Neural progenitor cell (in vitro differentiated cells): ENCODE data around the gene INPP4A. TPM values are rescaled to one million over a fixed set of nuclear protein-coding genes. Genes with fewer than 3 reads are reported as not detected.
A peak's percentile ranks its signal among the peaks of the same experiment; 100 is the strongest.

Experiments
- DNase-seq: peaks from one replicate; pipeline ENCODE4 v3.0.0-alpha.2; 2016; ENCODE audit warnings: low spot score
- H2AFZ ChIP-seq: fragments of 200-600 bp; sonication (generic); replicated peaks from 2 replicates; pipeline ENCODE4 v1.6.1; 2016; ENCODE audit warnings: antibody characterized with exemption
- H3F3A ChIP-seq: fragments of 200-600 bp; sonication (generic); 2 replicates; pipeline ENCODE4 v1.6.1; 2016; ENCODE audit warnings: antibody characterized with exemption, low read depth
- H3K27ac ChIP-seq: fragments of 200-600 bp; sonication (generic); 2 replicates; pipeline ENCODE4 v1.5.1; 2016; ENCODE audit warnings: mild to moderate bottlenecking
- H3K27me3 ChIP-seq: fragments of 200-600 bp; sonication (generic); 2 replicates; pipeline ENCODE4 v1.6.1; 2016; ENCODE audit warnings: mild to moderate bottlenecking, moderate library complexity
- H3K36me3 ChIP-seq: fragments of 200-600 bp; sonication (generic); 2 replicates; pipeline ENCODE4 v1.5.1; 2016
- H3K4me1 ChIP-seq: fragments of 200-600 bp; sonication (generic); 2 replicates; pipeline ENCODE4 v1.6.1; 2016; ENCODE audit warnings: mixed run types
- H3K4me2 ChIP-seq: fragments of 200-600 bp; sonication (generic); 2 replicates; pipeline ENCODE4 v1.6.1; 2016
- H3K4me3 ChIP-seq: fragments of 200-600 bp; sonication (generic); 2 replicates; pipeline ENCODE4 v1.5.1; 2016
- H3K79me2 ChIP-seq: fragments of 200-600 bp; sonication (generic); 2 replicates; pipeline ENCODE4 v1.6.1; 2016; ENCODE audit warnings: low read depth
- H3K9ac ChIP-seq: fragments of 200-600 bp; sonication (generic); 2 replicates; pipeline ENCODE4 v1.6.1; 2016
- H3K9me3 ChIP-seq: fragments of 200-600 bp; sonication (generic); 2 replicates; pipeline ENCODE4 v1.5.1; 2016; ENCODE audit warnings: low read depth
- H4K20me1 ChIP-seq: fragments of 200-600 bp; sonication (generic); 2 replicates; pipeline ENCODE4 v1.6.1; 2016; ENCODE audit warnings: low read depth
- H3K27ac Mint-ChIP-seq: 3 replicates; pipeline ENCODE4 v1.8.0; 2021; ENCODE audit warnings: mixed read lengths
- H3K27me3 Mint-ChIP-seq: 2 replicates; pipeline ENCODE4 v1.8.0; 2022; ENCODE audit warnings: low read depth, mild to moderate bottlenecking, inconsistent platforms, moderate library complexity, mixed read lengths; ENCODE audit not compliant: insufficient read depth
- H3K36me3 Mint-ChIP-seq: 3 replicates; pipeline ENCODE4 v1.8.0; 2021; ENCODE audit warnings: mixed read lengths
- H3K4me1 Mint-ChIP-seq: 3 replicates; pipeline ENCODE4 v1.8.0; 2021; ENCODE audit warnings: mixed read lengths
- H3K4me3 Mint-ChIP-seq: 3 replicates; pipeline ENCODE4 v1.8.0; 2021; ENCODE audit warnings: mild to moderate bottlenecking, moderate library complexity, mixed read lengths
- H3K9me3 Mint-ChIP-seq: 3 replicates; pipeline ENCODE4 v1.8.0; 2020; ENCODE audit warnings: mixed read lengths
- EZH2 ChIP-seq: fragments of 200-600 bp; sonication (generic); IDR thresholded peaks from 2 replicates; pipeline ENCODE4 v1.6.1; 2017; ENCODE audit warnings: antibody characterized with exemption, mild to moderate bottlenecking, moderate library complexity
- EZH2phosphoT487 ChIP-seq: fragments of 200-600 bp; sonication (generic); IDR thresholded peaks from 2 replicates; pipeline ENCODE4 v1.6.1; 2017; ENCODE audit warnings: antibody characterized with exemption
- total RNA-seq: library from RNA; depleted of rRNA; stranded (reverse); fragments of >200 nt; gene quantifications from 2 replicates; pipeline ENCODE4 v1.2.3, GENCODE V29; 2015; ENCODE audit warnings: low replicate concordance
- TF ChIP-seq, protein P1 (sequence below): fragments of 200-600 bp; sonication (generic); IDR thresholded peaks from 2 replicates; pipeline ENCODE4 v1.5.1; 2017; ENCODE audit warnings: antibody characterized with exemption, mild to moderate bottlenecking

INPP4A gene
- total RNA-seq: 34.2 and 35.1 TPM in 2 replicates

DNA sequence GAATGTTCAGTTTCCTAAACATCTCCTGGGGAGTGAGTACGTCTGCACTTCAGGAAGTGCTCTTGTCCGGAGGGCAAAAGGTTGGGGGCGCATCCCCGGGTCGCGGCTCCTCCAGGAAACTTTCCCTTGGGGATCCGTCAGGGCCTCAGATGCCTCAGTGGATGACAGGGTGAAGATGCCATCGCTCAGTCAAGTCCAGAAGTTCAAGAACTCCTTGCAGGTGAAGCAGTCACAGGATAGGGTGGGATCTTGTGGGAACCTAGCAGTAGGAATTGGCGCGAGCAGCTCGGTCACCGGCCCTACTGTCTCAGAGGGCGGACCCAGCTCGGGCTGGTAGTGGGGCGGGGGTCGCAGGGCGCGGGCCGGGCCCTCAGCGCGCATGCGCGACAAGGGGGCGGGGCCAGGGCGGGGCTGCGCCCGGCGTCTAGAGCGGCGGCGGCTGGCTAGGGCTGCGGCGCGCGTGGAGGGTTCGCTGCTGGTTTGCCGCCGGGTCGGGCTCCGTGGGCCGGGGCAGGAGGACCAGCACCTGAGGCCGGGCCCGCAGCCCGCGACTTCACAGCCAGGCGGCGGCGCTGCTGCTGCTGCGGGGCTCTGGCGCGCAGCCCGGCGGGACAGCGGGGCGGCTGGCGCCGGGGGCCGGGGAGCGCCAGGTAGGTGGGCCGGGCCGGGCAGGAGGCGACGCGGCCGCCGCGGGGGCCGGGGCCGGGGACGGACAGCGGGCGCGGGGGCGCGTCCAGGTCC, at the start of gene INPP4A:
Gene INPP4A, plus strand, starts transcription at position 423 of the 741 bp plus-strand sequence. CDS start 75,191 bp downstream, outside the sequence.
- H3K4me1 ChIP-seq: peaks cover 21% of the 10 kb centered on the region
- peaks cover 4% of the 10 kb centered on the region for H3F3A ChIP-seq
- peak within 1 kb of the TSS; percentile 48 for H3K9ac ChIP-seq
- DNase-seq: peak; percentile 94
- H3K36me3 ChIP-seq: no peaks in the 10 kb centered on the region
- H3K27me3 ChIP-seq: no peaks in the 10 kb centered on the region
- Mint-ChIP-seq H3K27ac (peak within 1 kb of the TSS; percentile 64), H3K27me3 (no peaks in the 10 kb centered on the region), H3K4me3 (peak within 1 kb of the TSS; percentile 97), H3K9me3 (no peaks in the 10 kb centered on the region), H3K4me1 (peaks cover 34% of the 10 kb centered on the region), H3K36me3 (no peaks in the 10 kb centered on the region)
- peak within 1 kb of the TSS; percentile 97 for H2AFZ ChIP-seq
- H3K27ac ChIP-seq: no peak within 1 kb of the TSS
- peaks cover 34% of the 10 kb centered on the region for H4K20me1 ChIP-seq
- H3K9me3 ChIP-seq: no peaks in the 10 kb centered on the region
- peak within 1 kb of the TSS; percentile 91 for H3K4me3 ChIP-seq
- peaks cover 45% of the 10 kb centered on the region for H3K79me2 ChIP-seq
- TF ChIP-seq, protein P1, sequence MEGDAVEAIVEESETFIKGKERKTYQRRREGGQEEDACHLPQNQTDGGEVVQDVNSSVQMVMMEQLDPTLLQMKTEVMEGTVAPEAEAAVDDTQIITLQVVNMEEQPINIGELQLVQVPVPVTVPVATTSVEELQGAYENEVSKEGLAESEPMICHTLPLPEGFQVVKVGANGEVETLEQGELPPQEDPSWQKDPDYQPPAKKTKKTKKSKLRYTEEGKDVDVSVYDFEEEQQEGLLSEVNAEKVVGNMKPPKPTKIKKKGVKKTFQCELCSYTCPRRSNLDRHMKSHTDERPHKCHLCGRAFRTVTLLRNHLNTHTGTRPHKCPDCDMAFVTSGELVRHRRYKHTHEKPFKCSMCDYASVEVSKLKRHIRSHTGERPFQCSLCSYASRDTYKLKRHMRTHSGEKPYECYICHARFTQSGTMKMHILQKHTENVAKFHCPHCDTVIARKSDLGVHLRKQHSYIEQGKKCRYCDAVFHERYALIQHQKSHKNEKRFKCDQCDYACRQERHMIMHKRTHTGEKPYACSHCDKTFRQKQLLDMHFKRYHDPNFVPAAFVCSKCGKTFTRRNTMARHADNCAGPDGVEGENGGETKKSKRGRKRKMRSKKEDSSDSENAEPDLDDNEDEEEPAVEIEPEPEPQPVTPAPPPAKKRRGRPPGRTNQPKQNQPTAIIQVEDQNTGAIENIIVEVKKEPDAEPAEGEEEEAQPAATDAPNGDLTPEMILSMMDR: peak; percentile 30
- no peak for TF ChIP-seq EZH2phosphoT487
- H3K4me2 ChIP-seq: peak within 1 kb of the TSS; percentile 98

GRCh38 chr2:98395977-98396376, 48.7 kb upstream of the INPP4A start:
- Histone ChIP-seq H3K27ac (no peak overlapping the region), H3K4me3 (no peak overlapping the region), H3F3A (no peaks in the 10 kb centered on the region), H3K9ac (no peak overlapping the region), H3K27me3 (no peaks in the 10 kb centered on the region), H3K4me2 (no peak overlapping the region), H3K4me1 (no peaks in the 10 kb centered on the region), H3K9me3 (no peaks in the 10 kb centered on the region), H3K36me3 (no peaks in the 10 kb centered on the region), H4K20me1 (no peaks in the 10 kb centered on the region), H2AFZ (no peak overlapping the region), H3K79me2 (no peaks in the 10 kb centered on the region)
- Mint-ChIP-seq H3K27ac (no peak overlapping the region), H3K4me3 (no peak overlapping the region), H3K4me1 (no peaks in the 10 kb centered on the region), H3K36me3 (no peaks in the 10 kb centered on the region), H3K27me3 (no peaks in the 10 kb centered on the region), H3K9me3 (no peaks in the 10 kb centered on the region)
- TF ChIP-seq, protein P1: no peak
- TF ChIP-seq EZH2 (no peak), EZH2phosphoT487 (no peak)
- no peak for DNase-seq

DNA sequence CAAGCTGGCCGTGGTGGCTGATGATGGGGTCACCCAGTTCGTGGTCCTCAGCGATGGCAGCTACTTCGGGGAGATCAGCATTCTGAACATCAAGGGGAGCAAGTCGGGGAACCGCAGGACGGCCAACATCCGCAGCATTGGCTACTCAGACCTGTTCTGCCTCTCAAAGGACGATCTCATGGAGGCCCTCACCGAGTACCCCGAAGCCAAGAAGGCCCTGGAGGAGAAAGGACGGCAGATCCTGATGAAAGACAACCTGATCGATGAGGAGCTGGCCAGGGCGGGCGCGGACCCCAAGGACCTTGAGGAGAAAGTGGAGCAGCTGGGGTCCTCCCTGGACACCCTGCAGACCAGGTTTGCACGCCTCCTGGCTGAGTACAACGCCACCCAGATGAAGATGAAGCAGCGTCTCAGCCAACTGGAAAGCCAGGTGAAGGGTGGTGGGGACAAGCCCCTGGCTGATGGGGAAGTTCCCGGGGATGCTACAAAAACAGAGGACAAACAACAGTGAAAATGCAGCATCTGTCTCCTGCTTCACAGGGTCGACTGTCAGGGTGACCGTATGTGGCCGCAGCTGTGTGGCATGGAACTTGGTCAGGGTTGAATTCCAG, 47.8 kb upstream of the INPP4A start:
- no peak overlapping the region for H3K27ac Mint-ChIP-seq
- Histone ChIP-seq H4K20me1 (no peaks in the 10 kb centered on the region), H2AFZ (no peak overlapping the region), H3F3A (no peaks in the 10 kb centered on the region), H3K27me3 (no peaks in the 10 kb centered on the region), H3K4me1 (no peaks in the 10 kb centered on the region), H3K27ac (no peak overlapping the region), H3K4me3 (no peak overlapping the region), H3K36me3 (no peaks in the 10 kb centered on the region), H3K4me2 (no peak overlapping the region), H3K79me2 (no peaks in the 10 kb centered on the region), H3K9me3 (no peaks in the 10 kb centered on the region), H3K9ac (no peak overlapping the region)
- no peak for TF ChIP-seq EZH2
- TF ChIP-seq, protein P1: no peak
- no peak for TF ChIP-seq EZH2phosphoT487
- no peaks in the 10 kb centered on the region for H3K27me3 Mint-ChIP-seq
- H3K4me1 Mint-ChIP-seq: no peaks in the 10 kb centered on the region
- H3K36me3 Mint-ChIP-seq: no peaks in the 10 kb centered on the region
- no peak for DNase-seq
- no peak overlapping the region for H3K4me3 Mint-ChIP-seq
- no peaks in the 10 kb centered on the region for H3K9me3 Mint-ChIP-seq
